Spinal cord (tissue), 10 donors: ENCODE data around the gene IRF9. TPM values are rescaled to one million over a fixed set of nuclear protein-coding genes. Genes with fewer than 3 reads are reported as not detected.

Source experiments
- DNase-seq, 6 donors: peaks; one replicate each; pipeline versions ENCODE4 v3.0.0 to v3.0.0-alpha.2; 2013 to 2015; ENCODE audit warnings: low spot score in 6 of 6, low read depth in 4 of 6
- H3K27ac ChIP-seq: one replicate; pipeline ENCODE4 v1.5.1; 2013; ENCODE audit warnings: low read depth, low read length, control low read depth
- H3K27me3 ChIP-seq: one replicate; pipeline ENCODE4 v1.6.1; 2013; ENCODE audit warnings: low read length; ENCODE audit not compliant: control insufficient read depth, insufficient read depth
- H3K36me3 ChIP-seq: one replicate; pipeline ENCODE4 v1.6.1; 2013; ENCODE audit warnings: low read length; ENCODE audit not compliant: control insufficient read depth, insufficient read depth
- H3K4me1 ChIP-seq: one replicate; pipeline ENCODE4 v1.6.1; 2013; ENCODE audit warnings: low read length; ENCODE audit not compliant: control insufficient read depth, insufficient read depth
- H3K4me3 ChIP-seq: one replicate; pipeline ENCODE4 v1.5.1; 2013; ENCODE audit warnings: low read depth, low read length, control low read depth
- H3K9me3 ChIP-seq: one replicate; pipeline ENCODE4 v1.6.1; 2013; ENCODE audit warnings: low read length; ENCODE audit not compliant: control insufficient read depth, insufficient read depth
- whole genome bisulfite sequencing: methylation state at CpG from one replicate; pipeline ENCODE4 v1.1.5; 2013; ENCODE audit warnings: missing lambda C conversion rate; ENCODE audit not compliant: insufficient coverage; 5-methylcytosine and 5-hydroxymethylcytosine counted together
- polyA plus RNA-seq, 2 donors: library from polyadenylated mRNA; unstranded; fragments of 120-200 nt; gene quantifications; one replicate each; pipeline ENCODE4 v1.2.1, GENCODE V29; 2013; ENCODE audit not compliant: insufficient read length in 2 of 2
- small RNA-seq: library from RNA; depleted of rRNA; stranded (forward); fragments of <200 nt; gene quantifications from one replicate; pipeline ENCODE3, GENCODE V24; 2014; ENCODE audit warnings: low replicate concordance
- total RNA-seq, 2 donors: library from RNA; depleted of rRNA in 1 of 2; stranded (reverse); fragments of 120-200 nt in 1 of 2; fragments of >200 nt in 1 of 2; gene quantifications; one replicate each; pipeline versions ENCODE4 v1.2.3 to v1.2.4, GENCODE V29; 2013 to 2014
- donor health status: healthy.

Gene IRF9
- total and polyA plus RNA-seq, 4 donors: 50.0 to 81.4 (median 71.3) TPM

DNA sequence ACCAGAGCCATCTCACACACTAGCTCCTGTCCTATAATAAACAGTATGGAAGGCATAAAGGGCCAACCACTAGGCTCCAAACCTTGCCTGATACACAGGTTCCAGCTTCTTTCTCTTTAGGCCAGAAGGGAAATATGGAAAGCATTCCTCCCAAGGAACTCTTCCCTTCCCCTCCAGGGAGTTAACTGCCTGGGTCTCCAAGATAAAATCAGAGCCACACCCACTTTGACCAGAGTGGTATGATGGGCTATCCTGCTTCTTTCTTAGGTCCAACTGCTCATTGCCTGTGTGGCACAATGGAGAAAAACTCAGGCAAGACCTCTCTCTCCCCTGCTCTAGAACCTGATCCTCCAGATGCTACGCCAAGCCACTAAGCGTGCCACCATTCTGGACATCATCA is 46.6 kb downstream of the IRF9 start:
- H3K27ac ChIP-seq: no peak overlapping the region
- H3K36me3 ChIP-seq: peaks cover 53% of the 10 kb centered on the region
- H3K9me3 ChIP-seq: no peaks in the 10 kb centered on the region
- peaks cover 8% of the 10 kb centered on the region for H3K4me1 ChIP-seq
- H3K27me3 ChIP-seq: no peaks in the 10 kb centered on the region
- DNase-seq: no peak
- no peak overlapping the region for H3K4me3 ChIP-seq
- 100% methylated on average over 2 of the region's 2 CpGs for WGBS

DNA sequence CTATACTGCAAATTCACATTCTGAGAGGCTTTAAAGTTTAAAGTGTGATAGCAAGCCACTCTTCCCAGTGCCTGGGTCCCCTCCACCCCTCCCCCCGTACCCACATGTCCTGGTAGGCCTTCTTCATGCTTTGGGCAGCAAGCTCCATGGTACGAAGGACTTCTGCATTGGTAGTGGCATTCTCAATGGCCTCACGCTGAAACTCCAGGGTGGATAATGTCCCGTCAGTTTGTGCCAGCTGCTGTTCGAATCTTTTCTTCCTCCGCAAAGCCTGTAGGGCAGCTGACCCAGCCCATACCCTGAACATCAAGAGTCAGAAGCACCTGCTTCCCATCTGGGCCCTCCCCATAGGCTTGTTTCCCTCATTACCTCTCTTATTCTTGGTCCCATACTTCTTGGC is 50.2 kb downstream of the IRF9 start:
- H3K9me3 ChIP-seq: no peaks in the 10 kb centered on the region
- WGBS: 93% methylated on average over 6 of the region's 6 CpGs

DNA sequence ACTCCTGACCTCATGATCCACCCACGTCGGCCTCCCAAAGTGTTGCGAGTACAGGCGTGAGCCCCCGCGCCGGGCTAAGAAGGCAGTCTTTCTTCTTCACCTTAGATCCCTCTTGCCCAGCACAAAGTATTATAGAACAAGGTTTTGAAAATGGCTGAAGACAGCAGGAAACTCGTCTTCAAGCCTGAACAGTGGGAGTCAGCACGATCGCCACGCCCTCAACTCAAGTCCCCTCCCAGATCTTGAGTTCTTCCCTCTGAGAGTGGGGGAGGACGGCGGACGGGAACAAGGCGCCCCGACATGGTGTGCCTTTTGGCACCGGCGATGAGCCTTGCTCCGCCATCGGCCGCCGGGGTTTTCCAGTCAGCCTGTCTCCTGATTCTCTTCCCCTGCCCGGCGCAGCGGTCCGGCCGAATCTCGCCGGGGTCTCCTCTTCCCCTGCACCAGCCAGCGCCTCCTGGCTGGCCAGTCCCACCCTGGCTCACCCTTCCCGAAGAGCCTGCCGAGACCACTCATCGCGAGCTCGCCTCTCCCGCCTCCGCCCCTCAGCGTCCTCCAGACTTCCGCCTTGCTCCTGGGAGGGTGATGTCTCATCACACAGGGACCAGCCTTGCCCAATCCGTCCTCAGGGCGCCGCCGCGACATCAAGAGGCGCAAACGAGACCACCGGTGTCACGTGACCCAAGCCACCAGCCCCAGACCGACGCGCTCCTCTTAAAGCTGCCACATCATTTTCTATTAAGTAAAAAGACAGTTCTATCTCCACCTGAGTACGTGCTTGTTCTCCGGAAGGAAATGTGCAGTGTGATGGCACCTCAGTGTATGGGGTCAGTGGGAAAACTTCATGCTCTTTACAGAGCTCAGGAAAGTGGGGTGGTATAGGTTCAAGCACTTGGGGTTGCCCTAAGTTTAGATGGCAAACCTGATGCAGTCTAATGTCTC is 52.1 kb downstream of the IRF9 start, which contains the start of gene CHMP4A:
Gene CHMP4A (minus strand): TSS at position 565 of the 942 bp plus-strand sequence. CDS start 49 bp downstream, at position 516.
- Histone ChIP-seq H3K36me3 (peaks cover 30% of the 10 kb centered on the region), H3K4me3 (peak within 1 kb of the TSS; percentile 95), H3K27me3 (no peaks in the 10 kb centered on the region), H3K9me3 (no peaks in the 10 kb centered on the region), H3K4me1 (peaks cover 34% of the 10 kb centered on the region), H3K27ac (peak within 1 kb of the TSS; percentile 99)
- 0% methylated on average over 40 of the region's 53 CpGs for WGBS
- DNase-seq: peak; percentile 89 to 99 (median 92)

More for the DNA sequence above, 50.2 kb downstream of the IRF9 start:
- Histone ChIP-seq H3K4me1 (peaks cover 34% of the 10 kb centered on the region), H3K27ac (no peak overlapping the region), H3K27me3 (no peaks in the 10 kb centered on the region), H3K36me3 (peaks cover 44% of the 10 kb centered on the region), H3K4me3 (no peak overlapping the region)
- DNase-seq: no peak

DNA sequence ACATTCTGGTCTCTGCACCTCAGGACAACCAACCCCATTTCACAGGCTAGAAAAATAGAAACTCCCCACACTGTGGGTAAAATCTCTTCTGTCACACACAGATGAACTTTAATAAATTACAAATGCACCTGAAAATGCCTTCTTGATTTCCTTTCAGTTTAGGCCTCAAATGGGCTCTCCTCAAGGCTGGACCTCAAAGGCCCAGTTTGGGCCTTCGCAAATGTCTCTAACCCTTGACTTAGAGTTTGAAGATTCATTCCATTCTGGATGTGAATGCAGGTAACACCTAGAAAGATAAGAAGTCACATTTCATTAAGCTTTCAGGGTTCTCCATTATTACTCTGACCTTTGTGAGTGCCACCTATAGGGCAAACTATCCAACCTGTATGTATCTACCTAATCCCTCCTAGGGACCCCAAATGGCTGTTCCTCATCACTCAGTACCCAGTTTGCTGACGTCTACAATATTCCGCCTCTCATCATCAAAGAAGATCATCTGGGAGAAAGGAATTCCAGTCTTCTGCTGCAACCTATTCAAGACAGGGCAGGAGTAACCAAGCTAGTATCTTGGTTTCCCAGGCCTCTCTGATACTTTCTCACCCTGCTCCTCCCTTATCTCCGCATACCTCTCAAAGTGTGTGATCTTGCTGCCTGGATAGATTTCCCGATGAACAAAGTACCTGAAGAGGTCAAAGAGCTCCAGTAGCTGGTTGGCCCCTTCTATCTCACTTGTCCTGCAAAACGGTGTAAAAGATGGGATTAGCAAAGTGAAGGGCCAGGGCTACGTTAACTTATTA is 53.0 kb downstream of the IRF9 start:
- DNase-seq: no peak
- H3K9me3 ChIP-seq: no peaks in the 10 kb centered on the region
- H3K36me3 ChIP-seq: peaks cover 23% of the 10 kb centered on the region
- peak overlapping the region; percentile 95 for H3K4me3 ChIP-seq
- no peaks in the 10 kb centered on the region for H3K27me3 ChIP-seq
- peak overlapping the region; percentile 99 for H3K27ac ChIP-seq
- peaks cover 34% of the 10 kb centered on the region for H3K4me1 ChIP-seq
- 91% methylated on average over 4 of the region's 7 CpGs for WGBS

DNA sequence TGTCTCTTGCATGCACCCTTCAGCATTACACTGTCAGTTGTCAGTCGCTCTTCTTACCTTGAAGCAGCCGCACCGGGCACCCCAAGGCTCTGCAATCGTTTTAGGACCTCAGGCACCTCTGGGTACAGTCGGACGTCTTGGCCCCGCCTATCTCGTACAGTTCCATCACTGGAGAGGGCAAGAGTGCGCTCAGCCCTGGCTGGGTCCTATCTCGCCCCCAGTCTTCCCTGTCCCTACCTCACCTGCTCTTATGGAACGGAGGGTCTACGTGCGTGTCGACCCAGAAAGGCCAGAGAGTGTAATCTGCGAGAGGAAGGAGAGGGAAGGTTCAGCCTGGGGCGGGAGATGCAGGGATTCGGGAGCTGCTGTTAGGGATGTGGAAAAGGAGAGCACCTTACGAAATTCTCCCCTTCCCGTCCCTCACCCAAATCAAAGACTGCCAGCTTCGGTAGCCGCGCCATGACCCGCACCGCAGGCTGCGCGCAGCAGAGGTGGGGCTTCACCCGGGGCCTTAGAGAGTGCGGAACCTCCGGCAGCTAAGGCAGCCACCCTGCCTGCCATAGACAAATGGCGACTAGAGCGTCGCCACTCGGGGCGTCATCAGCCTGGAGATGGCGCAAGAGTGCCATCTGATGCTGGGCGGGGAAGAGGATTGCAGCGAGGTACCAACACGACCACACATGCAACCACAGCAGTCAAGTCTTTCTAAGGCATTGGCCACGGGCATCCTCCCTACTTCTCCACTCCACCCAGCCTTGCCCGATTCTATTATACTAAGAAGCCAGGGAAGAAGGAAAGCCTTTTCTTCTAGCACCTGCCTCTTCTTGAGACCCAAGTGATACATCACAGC is 54.7 kb downstream of the IRF9 start, which contains the start of gene MDP1:
Gene MDP1 (minus strand): TSS at position 572 of the 850 bp plus-strand sequence. CDS start 111 bp downstream, at position 461.
- peaks cover 34% of the 10 kb centered on the region for H3K4me1 ChIP-seq
- peak; percentile 70 to 98 (median 84) for DNase-seq
- H3K9me3 ChIP-seq: no peaks in the 10 kb centered on the region
- peak within 1 kb of the TSS; percentile 94 for H3K27ac ChIP-seq
- 0% methylated on average over 32 of the region's 40 CpGs for WGBS
- H3K4me3 ChIP-seq: peak within 1 kb of the TSS; percentile 96
- no peaks in the 10 kb centered on the region for H3K27me3 ChIP-seq
- peaks cover 11% of the 10 kb centered on the region for H3K36me3 ChIP-seq

Small RNA genes within 50 kb of the gene (small RNA-seq; reads per million reads assigned to genes)
- not detected for gene AL136295.4
- not detected for gene CHMP4A
- gene IPO4: not detected
- gene IRF9: not detected
- gene MDP1: not detected
- gene RNA5SP383: 0.32 reads per million, percentile 32 among the genes with 10 or more reads in this experiment

Other genes with a start within 250 kb of the IRF9 start
Only the 30 nearest of the 32 such genes appear.
- 10 to 100 TPM in 1 of 2 donors, 1 to 10 TPM in 1; 5.6 to 22.5 TPM for gene DHRS4L2, start 172.3 kb upstream of the IRF9 start, total RNA-seq
- 10 to 100 TPM; 10.8 to 17.0 TPM for gene DHRS4L2, start 172.3 kb upstream of the IRF9 start, polyA plus RNA-seq
- gene CARMIL3, start 109.3 kb upstream of the IRF9 start, total RNA-seq: 10 to 100 TPM; 10.2 to 11.9 TPM
- gene CARMIL3, start 109.3 kb upstream of the IRF9 start, polyA plus RNA-seq: 10 to 100 TPM; 32.9 to 43.2 TPM
- gene CPNE6, start 89.7 kb upstream of the IRF9 start, total RNA-seq: 10 to 100 TPM in 1 of 2 donors, 1 to 10 TPM in 1; 1.7 to 55.7 TPM
- 10 to 100 TPM; 14.1 to 15.1 TPM for gene CPNE6, start 89.7 kb upstream of the IRF9 start, polyA plus RNA-seq
- 1 to 10 TPM; 3.9 to 5.1 TPM for gene PCK2, start 67.0 kb upstream of the IRF9 start, total RNA-seq
- gene PCK2, start 67.0 kb upstream of the IRF9 start, polyA plus RNA-seq: 1 to 10 TPM; 6.6 to 7.0 TPM
- 10 to 100 TPM; 62.1 to 66.9 TPM for gene DCAF11, start 46.5 kb upstream of the IRF9 start, total RNA-seq
- gene DCAF11, start 46.5 kb upstream of the IRF9 start, polyA plus RNA-seq: 10 to 100 TPM; 59.5 to 64.1 TPM
- 1 to 10 TPM; 1.8 to 2.4 TPM for gene NRL, start 46.3 kb upstream of the IRF9 start, total RNA-seq
- 1 to 10 TPM; 3.5 to 4.8 TPM for gene NRL, start 46.3 kb upstream of the IRF9 start, polyA plus RNA-seq
- under 1 TPM in 1 of 2 donors, not detected in 1; 0.77 TPM for gene FITM1, start 30.6 kb upstream of the IRF9 start, total RNA-seq
- gene FITM1, start 30.6 kb upstream of the IRF9 start, polyA plus RNA-seq: 1 to 10 TPM; 1.1 to 1.2 TPM
- 100 to 1,000 TPM in 1 of 2 donors, 10 to 100 TPM in 1; 49.0 to 134 TPM for gene PSME1, start 25.1 kb upstream of the IRF9 start, total RNA-seq
- 100 to 1,000 TPM in 1 of 2 donors, 10 to 100 TPM in 1; 96.2 to 103 TPM for gene PSME1, start 25.1 kb upstream of the IRF9 start, polyA plus RNA-seq
- gene EMC9, start 19.7 kb upstream of the IRF9 start, total RNA-seq: 10 to 100 TPM; 11.0 to 20.1 TPM
- 10 to 100 TPM; 31.2 to 37.2 TPM for gene EMC9, start 19.7 kb upstream of the IRF9 start, polyA plus RNA-seq
- 100 to 1,000 TPM in 1 of 2 donors, 10 to 100 TPM in 1; 59.4 to 136 TPM for gene PSME2, start 14.7 kb upstream of the IRF9 start, total RNA-seq
- 100 to 1,000 TPM; 112 to 115 TPM for gene PSME2, start 14.7 kb upstream of the IRF9 start, polyA plus RNA-seq
- 10 to 100 TPM; 17.8 to 47.3 TPM for gene RNF31, start 13.8 kb upstream of the IRF9 start, total RNA-seq
- gene RNF31, start 13.8 kb upstream of the IRF9 start, polyA plus RNA-seq: 10 to 100 TPM; 50.2 to 56.8 TPM
- gene REC8, start 10.8 kb downstream of the IRF9 start, total RNA-seq: 10 to 100 TPM; 18.7 to 21.8 TPM
- gene REC8, start 10.8 kb downstream of the IRF9 start, polyA plus RNA-seq: 100 to 1,000 TPM in 1 of 2 donors, 10 to 100 TPM in 1; 95.9 to 129 TPM
- 10 to 100 TPM in 1 of 2 donors, 1 to 10 TPM in 1; 9.2 to 28.2 TPM for gene IPO4, start 27.6 kb downstream of the IRF9 start, total RNA-seq
- 10 to 100 TPM; 19.4 to 22.7 TPM for gene IPO4, start 27.6 kb downstream of the IRF9 start, polyA plus RNA-seq
- 10 to 100 TPM; 36.6 to 62.9 TPM for gene TM9SF1, start 34.2 kb downstream of the IRF9 start, total RNA-seq
- gene TM9SF1, start 34.2 kb downstream of the IRF9 start, polyA plus RNA-seq: 10 to 100 TPM; 30.7 to 36.8 TPM
- not detected for gene TSSK4, start 44.4 kb downstream of the IRF9 start, total RNA-seq
- gene TSSK4, start 44.4 kb downstream of the IRF9 start, polyA plus RNA-seq: 10 to 100 TPM in 1 of 2 donors, 1 to 10 TPM in 1; 7.4 to 15.2 TPM
- 10 to 100 TPM; 23.2 to 44.2 TPM for gene CHMP4A, start 52.2 kb downstream of the IRF9 start, total RNA-seq
- 10 to 100 TPM; 48.9 to 62.9 TPM for gene CHMP4A, start 52.2 kb downstream of the IRF9 start, polyA plus RNA-seq
- 10 to 100 TPM; 22.1 to 46.2 TPM for gene MDP1, start 54.8 kb downstream of the IRF9 start, total RNA-seq
- gene MDP1, start 54.8 kb downstream of the IRF9 start, polyA plus RNA-seq: 10 to 100 TPM; 19.5 to 21.3 TPM
- gene NEDD8, start 71.1 kb downstream of the IRF9 start, total RNA-seq: 100 to 1,000 TPM in 1 of 2 donors, 10 to 100 TPM in 1; 79.6 to 278 TPM
- 100 to 1,000 TPM; 229 to 250 TPM for gene NEDD8, start 71.1 kb downstream of the IRF9 start, polyA plus RNA-seq
- 10 to 100 TPM; 57.5 to 77.4 TPM for gene GMPR2, start 71.7 kb downstream of the IRF9 start, total RNA-seq
- 10 to 100 TPM; 84.0 to 96.9 TPM for gene GMPR2, start 71.7 kb downstream of the IRF9 start, polyA plus RNA-seq
- 10 to 100 TPM; 41.9 to 64.1 TPM for gene TINF2, start 81.4 kb downstream of the IRF9 start, total RNA-seq
- gene TINF2, start 81.4 kb downstream of the IRF9 start, polyA plus RNA-seq: 10 to 100 TPM; 51.8 to 59.1 TPM
- gene TGM1, start 101.9 kb downstream of the IRF9 start, total RNA-seq: 1 to 10 TPM in 1 of 2 donors, under 1 TPM in 1; 0.99 to 6.2 TPM
- gene TGM1, start 101.9 kb downstream of the IRF9 start, polyA plus RNA-seq: 1 to 10 TPM; 4.9 to 6.1 TPM
- 10 to 100 TPM; 23.1 to 23.5 TPM for gene RABGGTA, start 110.3 kb downstream of the IRF9 start, total RNA-seq
- 10 to 100 TPM; 31.8 to 42.9 TPM for gene RABGGTA, start 110.3 kb downstream of the IRF9 start, polyA plus RNA-seq
- gene DHRS1, start 138.5 kb downstream of the IRF9 start, total RNA-seq: 10 to 100 TPM; 12.6 to 20.2 TPM
- gene DHRS1, start 138.5 kb downstream of the IRF9 start, polyA plus RNA-seq: 10 to 100 TPM; 31.1 to 47.5 TPM
- gene NOP9, start 138.6 kb downstream of the IRF9 start, total RNA-seq: 10 to 100 TPM; 18.7 to 21.5 TPM
- gene NOP9, start 138.6 kb downstream of the IRF9 start, polyA plus RNA-seq: 10 to 100 TPM; 25.7 to 27.7 TPM
- gene CIDEB, start 146.7 kb downstream of the IRF9 start, total RNA-seq: 10 to 100 TPM in 1 of 2 donors, 1 to 10 TPM in 1; 4.9 to 14.8 TPM
- gene CIDEB, start 146.7 kb downstream of the IRF9 start, polyA plus RNA-seq: 1 to 10 TPM; 6.3 to 7.8 TPM
- 1 to 10 TPM; 1.4 to 3.6 TPM for gene LTB4R2, start 148.9 kb downstream of the IRF9 start, total RNA-seq
- 1 to 10 TPM; 2.5 to 3.3 TPM for gene LTB4R2, start 148.9 kb downstream of the IRF9 start, polyA plus RNA-seq
- 1 to 10 TPM; 2.7 to 2.8 TPM for gene LTB4R, start 150.2 kb downstream of the IRF9 start, total RNA-seq
- gene LTB4R, start 150.2 kb downstream of the IRF9 start, polyA plus RNA-seq: 1 to 10 TPM; 3.8 to 6.2 TPM
- 1 to 10 TPM; 3.5 to 9.0 TPM for gene ADCY4, start 173.8 kb downstream of the IRF9 start, total RNA-seq
- 10 to 100 TPM; 11.9 to 16.0 TPM for gene ADCY4, start 173.8 kb downstream of the IRF9 start, polyA plus RNA-seq
- gene RIPK3, start 178.7 kb downstream of the IRF9 start, total RNA-seq: 1 to 10 TPM; 1.4 to 3.1 TPM
- 1 to 10 TPM; 1.4 to 2.0 TPM for gene RIPK3, start 178.7 kb downstream of the IRF9 start, polyA plus RNA-seq
- 10 to 100 TPM; 10.8 to 63.3 TPM for gene NFATC4, start 206.9 kb downstream of the IRF9 start, total RNA-seq
- 10 to 100 TPM; 23.6 to 42.0 TPM for gene NFATC4, start 206.9 kb downstream of the IRF9 start, polyA plus RNA-seq